Ishikawa (cell line): ENCODE measurements around the gene SLC39A7.

Source experiments
- CEBPB ChIP-seq: IDR thresholded peaks from 2 replicates; pipeline ENCODE4 v1.6.1; 2012
- CREB1 ChIP-seq: IDR thresholded peaks from 2 replicates; pipeline ENCODE4 v1.6.1; 2012; ENCODE audit warnings: low read depth
- EGR1 ChIP-seq: IDR thresholded peaks from 2 replicates; pipeline ENCODE4 v1.6.1; 2012
- EP300 ChIP-seq: IDR thresholded peaks from 2 replicates; pipeline ENCODE4 v1.6.1; 2012; ENCODE audit warnings: borderline replicate concordance
- FOXM1 ChIP-seq: IDR thresholded peaks from 2 replicates; pipeline ENCODE4 v1.6.1; 2012; ENCODE audit warnings: low read depth, borderline replicate concordance
- NFIC ChIP-seq: IDR thresholded peaks from 2 replicates; pipeline ENCODE4 v1.6.1; 2012
- RAD21 ChIP-seq: IDR thresholded peaks from 2 replicates; pipeline ENCODE4 v1.6.1; 2012; ENCODE audit warnings: low read depth
- REST ChIP-seq: IDR thresholded peaks from 2 replicates; pipeline ENCODE4 v1.6.1; 2012; ENCODE audit warnings: low read depth, mild to moderate bottlenecking
- TAF1 ChIP-seq: IDR thresholded peaks from 2 replicates; pipeline ENCODE4 v1.6.1; 2012; ENCODE audit warnings: low read depth, mild to moderate bottlenecking
- TCF12 ChIP-seq: IDR thresholded peaks from 2 replicates; pipeline ENCODE4 v1.6.1; 2012; ENCODE audit warnings: low read depth
- TEAD4 ChIP-seq: IDR thresholded peaks from 2 replicates; pipeline ENCODE4 v1.6.1; 2012
- YY1 ChIP-seq: IDR thresholded peaks from 2 replicates; pipeline ENCODE4 v1.6.1; 2012; ENCODE audit warnings: low read depth
- ZBTB7A ChIP-seq: IDR thresholded peaks from 2 replicates; pipeline ENCODE4 v1.6.1; 2012; ENCODE audit warnings: low read depth
- TF ChIP-seq, protein P1 (sequence below): IDR thresholded peaks from 2 replicates; pipeline ENCODE4 v1.6.1; 2012
- TF ChIP-seq, protein P2 (sequence below): IDR thresholded peaks from 2 replicates; pipeline ENCODE4 v1.6.1; 2012

SLC39A7 gene

GRCh38 chr6:33241968-33242367 is 41.3 kb downstream of the SLC39A7 start:
- TF ChIP-seq YY1 = no peak
- TF ChIP-seq, protein P1, sequence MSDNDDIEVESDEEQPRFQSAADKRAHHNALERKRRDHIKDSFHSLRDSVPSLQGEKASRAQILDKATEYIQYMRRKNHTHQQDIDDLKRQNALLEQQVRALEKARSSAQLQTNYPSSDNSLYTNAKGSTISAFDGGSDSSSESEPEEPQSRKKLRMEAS = no peak
- TF ChIP-seq RAD21 = no peak
- no peak for TF ChIP-seq EP300
- TF ChIP-seq, protein P2, sequence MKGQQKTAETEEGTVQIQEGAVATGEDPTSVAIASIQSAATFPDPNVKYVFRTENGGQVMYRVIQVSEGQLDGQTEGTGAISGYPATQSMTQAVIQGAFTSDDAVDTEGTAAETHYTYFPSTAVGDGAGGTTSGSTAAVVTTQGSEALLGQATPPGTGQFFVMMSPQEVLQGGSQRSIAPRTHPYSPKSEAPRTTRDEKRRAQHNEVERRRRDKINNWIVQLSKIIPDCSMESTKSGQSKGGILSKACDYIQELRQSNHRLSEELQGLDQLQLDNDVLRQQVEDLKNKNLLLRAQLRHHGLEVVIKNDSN = no peak
- no peak for TF ChIP-seq EGR1
- no peak for TF ChIP-seq REST
- TF ChIP-seq NFIC = no peak
- no peak for TF ChIP-seq TEAD4
- no peak for TF ChIP-seq TCF12

GRCh38 chr6:33243476-33243875 is 42.8 kb downstream of the SLC39A7 start:
- TF ChIP-seq TEAD4 = no peak
- no peak for TF ChIP-seq TCF12
- no peak for TF ChIP-seq EGR1
- no peak for TF ChIP-seq EP300
- TF ChIP-seq, protein P1 = no peak

DNA sequence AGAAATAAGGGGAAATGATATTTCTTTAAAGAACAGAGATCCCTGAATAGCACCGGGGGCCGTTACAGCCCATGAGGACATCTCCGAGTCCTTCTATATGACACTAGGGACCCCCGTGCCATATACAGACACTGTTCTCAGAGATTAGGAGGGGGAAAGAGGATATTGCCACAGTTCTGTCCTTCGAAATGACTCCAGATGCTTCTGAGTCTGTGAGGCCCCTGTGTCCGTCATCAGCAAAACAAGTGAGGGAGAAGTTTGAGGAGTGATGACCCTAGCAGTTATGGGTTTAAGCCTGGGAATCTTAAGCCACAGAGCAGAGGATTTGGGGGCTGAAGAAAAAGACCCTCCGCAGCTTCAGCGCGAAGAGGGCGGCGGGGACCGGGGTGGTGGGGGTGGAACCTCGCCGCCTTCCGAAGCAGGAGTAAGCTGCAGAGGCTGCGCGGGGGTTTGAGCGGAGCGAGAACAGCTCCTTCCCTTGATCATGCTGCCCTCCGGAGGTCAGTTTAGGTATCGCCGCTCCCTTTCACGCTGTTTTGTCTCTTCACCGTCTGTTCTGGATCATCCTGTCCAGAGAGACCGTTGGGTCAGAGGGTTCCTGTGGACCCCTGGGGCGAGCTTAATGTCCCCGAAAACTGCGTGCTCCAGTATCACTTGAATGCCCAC is 47.4 kb downstream of the SLC39A7 start:
- TF ChIP-seq RAD21 (peak; percentile 95), CEBPB (no peak)

DNA sequence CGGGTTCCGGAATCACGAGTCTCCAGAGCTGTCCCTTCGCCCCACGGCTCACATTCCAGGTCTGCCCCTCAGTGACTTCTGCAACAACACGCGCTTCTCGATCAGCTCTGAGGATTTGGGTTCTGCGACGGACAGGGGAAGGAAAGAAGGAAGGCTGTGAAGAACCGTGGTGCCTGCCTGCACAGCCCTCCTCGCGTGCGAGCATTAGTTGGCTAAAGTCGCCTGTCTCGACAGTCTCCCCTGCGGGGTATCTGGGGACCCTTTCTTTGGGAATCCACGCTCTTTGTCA is 47.9 kb downstream of the SLC39A7 start:
- TF ChIP-seq TEAD4 (no peak), CEBPB (no peak), TAF1 (no peak), CREB1 (no peak), RAD21 (no peak), EGR1 (no peak), REST (no peak), ZBTB7A (no peak), FOXM1 (no peak), YY1 (no peak), EP300 (no peak), NFIC (no peak), TCF12 (no peak)
- TF ChIP-seq, protein P1 = no peak; the same call in 1 of the 2 replicates
- TF ChIP-seq, protein P2 = no peak

- TF ChIP-seq CEBPB = no peak
- TF ChIP-seq EP300 = no peak; the same call in 1 of the 2 replicates
- TF ChIP-seq ZBTB7A = no peak
- peak; percentile 12; the same call in 1 of the 2 replicates for TF ChIP-seq RAD21
- no peak for TF ChIP-seq YY1
- TF ChIP-seq, protein P1 = peak; percentile 47; the same call in 1 of the 2 replicates
- TF ChIP-seq TAF1 = peak; percentile 31; the same call in 1 of the 2 replicates
- no peak for TF ChIP-seq TCF12
- no peak; the same call in 1 of the 2 replicates for TF ChIP-seq NFIC
- peak; percentile 10; the same call in 1 of the 2 replicates for TF ChIP-seq CREB1
- TF ChIP-seq EGR1 = peak; percentile 80
- no peak for TF ChIP-seq REST
- TF ChIP-seq TEAD4 = peak; percentile 14; the same call in 1 of the 2 replicates
- TF ChIP-seq, protein P2 = peak; percentile 12; the same call in 1 of the 2 replicates
- no peak for TF ChIP-seq FOXM1
These were observed 48.5 kb downstream of the SLC39A7 start for GRCh38 chr6:33248932-33249731.
